Upper lobe of left lung (tissue), 4 donors: ENCODE data around the gene TMEM117.

ENCODE experiments used
- CTCF ChIP-seq, 6 experiments: fragments of 450-650 bp in 4 of 6; fragments of 200-600 bp in 2 of 6; sonication (generic) in 2 of 6; IDR thresholded peaks; one replicate each; pipeline ENCODE4 v1.5.1; 2016 to 2019; ENCODE audit warnings: antibody characterized with exemption in 6 of 6
- EP300 ChIP-seq, 4 donors: sonication (generic); formaldehyde crosslinking; IDR thresholded peaks; one replicate each; pipeline ENCODE4 v1.5.1; 2017; ENCODE audit warnings: antibody characterized with exemption in 4 of 4, control low read depth in 2 of 4
- POLR2A ChIP-seq, 4 donors: fragments of 450-650 bp; IDR thresholded peaks; one replicate each; pipeline ENCODE4 v1.5.1; 2016 to 2017; ENCODE audit warnings: antibody characterized with exemption in 4 of 4, mild to moderate bottlenecking in 2 of 4

GRCh38 chr12:44019118-44019517 is 183.2 kb downstream of the TMEM117 start:
- TF ChIP-seq CTCF (IDR thresholded peaks at IDR 0.05) (no peak), POLR2A (IDR thresholded peaks at IDR 0.05) (no peak), EP300 (IDR thresholded peaks at IDR 0.05) (no peak)
